HG03139 (cell line): ENCODE data around the gene ENPP3.

Source experiments
- ATAC-seq: cut with Tn5 transposase; IDR thresholded peaks from one replicate; pipeline ENCODE4 v1.9.1; 2021; ENCODE audit not compliant: unreplicated experiment

Gene ENPP3

GRCh38 chr6:131636880-131637792, at the start of gene ENPP3:
TSS of gene ENPP3 (plus strand) at chr6:131637302. CDS start at chr6:131637385, 83 bp downstream.
- no peak for ATAC-seq

- ATAC-seq = no peak
These were observed 49.2 kb upstream of the ENPP3 start for GRCh38 chr6:131587909-131588308.

- no peak for ATAC-seq
These were observed 48.5 kb upstream of the ENPP3 start for GRCh38 chr6:131588643-131589042.

- ATAC-seq = no peak
These were observed 44.2 kb upstream of the ENPP3 start for GRCh38 chr6:131592935-131593334.

- ATAC-seq = no peak
These were observed 43.0 kb upstream of the ENPP3 start for GRCh38 chr6:131594074-131594473.

GRCh38 chr6:131597446-131597845, 39.7 kb upstream of the ENPP3 start:
- ATAC-seq = no peak

- no peak for ATAC-seq
These were observed 36.4 kb upstream of the ENPP3 start for GRCh38 chr6:131600716-131601115.

GRCh38 chr6:131602781-131603312, 34.3 kb upstream of the ENPP3 start:
- ATAC-seq = no peak

GRCh38 chr6:131613296-131613925, 23.7 kb upstream of the ENPP3 start:
- ATAC-seq = no peak

- no peak for ATAC-seq
These were observed 21.8 kb upstream of the ENPP3 start for GRCh38 chr6:131615275-131615674.

- ATAC-seq = peak; percentile 95
These were observed 9.1 kb upstream of the ENPP3 start, which contains the start of gene MED23 for GRCh38 chr6:131627724-131628682. TSS of gene MED23 (minus strand) at chr6:131628242. CDS start at chr6:131628049, 193 bp downstream.

- no peak for ATAC-seq
These were observed 8.4 kb upstream of the ENPP3 start for GRCh38 chr6:131628726-131629125.

- ATAC-seq = no peak
These were observed 7.5 kb upstream of the ENPP3 start for GRCh38 chr6:131629651-131630050.

- ATAC-seq = no peak
These were observed 5.3 kb upstream of the ENPP3 start for GRCh38 chr6:131631625-131632289.

GRCh38 chr6:131635384-131636340, 1.4 kb upstream of the ENPP3 start:
- ATAC-seq = peak; percentile 86

GRCh38 chr6:131638013-131638412, 911 bp downstream of the ENPP3 start:
- ATAC-seq = no peak

- ATAC-seq = no peak
These were observed 3.0 kb downstream of the ENPP3 start for GRCh38 chr6:131640100-131640499.

GRCh38 chr6:131640576-131640975, 3.5 kb downstream of the ENPP3 start:
- ATAC-seq = no peak

- ATAC-seq = no peak
These were observed 4.5 kb downstream of the ENPP3 start for GRCh38 chr6:131641554-131641953.
